Fibroblast of villous mesenchyme (primary cell): ENCODE results near the gene HAUS5. TPM values are rescaled to one million over a fixed set of nuclear protein-coding genes. Genes with fewer than 3 reads are reported as not detected.

Source experiments
- DNase-seq: peaks from one replicate; pipeline ENCODE4 v3.0.0-alpha.2; 2010; ENCODE audit warnings: low read depth
- H3K4me3 ChIP-seq: 2 replicates; pipeline ENCODE4 v1.5.1; 2011; ENCODE audit warnings: low read depth, mild to moderate bottlenecking, low read length
- CTCF ChIP-seq: IDR thresholded peaks from 2 replicates; pipeline ENCODE4 v1.5.1; 2012; ENCODE audit warnings: low read depth, mild to moderate bottlenecking, low read length; ENCODE audit not compliant: insufficient read depth
- total RNA-seq: library from RNA; depleted of rRNA; stranded (reverse); fragments of >200 nt; gene quantifications from 2 replicates; pipeline ENCODE4 v1.2.3, GENCODE V29; 2012

Gene HAUS5
- total RNA-seq, 1 donor = 6.5 TPM

- no peak overlapping the region for H3K4me3 ChIP-seq
- TF ChIP-seq CTCF = no peak
Observed at GRCh38 chr19:35669566-35669965, 57.0 kb downstream of the HAUS5 start.

DNA sequence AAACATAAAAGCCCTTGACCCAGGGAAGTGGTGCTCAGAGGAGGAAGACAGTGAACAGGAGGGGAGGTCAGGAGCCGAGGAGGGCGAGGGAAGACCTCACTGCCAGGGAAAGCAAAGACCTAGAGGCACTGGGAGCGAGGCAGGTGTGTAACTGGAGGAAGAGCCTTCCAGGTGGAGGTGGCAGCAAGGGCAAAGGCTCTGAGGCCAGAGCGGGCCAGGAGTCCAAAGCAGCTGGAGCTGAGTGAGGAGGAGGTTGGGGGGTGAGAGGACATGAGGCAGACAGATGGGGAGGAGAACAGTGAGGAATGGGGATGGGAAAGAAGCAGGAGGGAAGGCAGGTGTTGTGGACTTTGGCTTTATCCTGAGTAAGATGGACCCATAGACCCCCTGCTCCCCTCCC lies 57.4 kb downstream of the HAUS5 start:
- no peak for DNase-seq
- TF ChIP-seq CTCF = no peak
- no peak overlapping the region for H3K4me3 ChIP-seq

More at GRCh38 chr19:35669566-35669965, 57.0 kb downstream of the HAUS5 start:
- DNase-seq = no peak

DNA sequence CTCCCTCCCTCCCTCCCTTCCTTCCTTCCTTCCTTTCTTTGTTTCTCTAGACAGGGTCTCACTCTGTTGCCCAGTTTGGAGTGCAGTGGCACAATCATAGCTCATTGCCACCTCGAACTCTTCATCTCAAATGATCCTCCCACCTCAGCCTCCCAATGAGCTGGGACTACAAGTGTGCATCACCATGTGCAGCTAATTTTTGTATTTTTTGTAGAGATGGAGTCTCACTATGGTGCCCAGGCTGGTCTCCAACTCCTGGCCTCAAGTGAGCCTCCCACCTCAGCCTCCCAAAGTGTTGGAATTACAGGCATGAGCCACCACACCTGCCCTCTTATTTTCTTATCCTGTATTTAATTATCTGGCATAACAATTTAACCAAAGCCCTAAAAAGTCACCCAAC lies 58.2 kb downstream of the HAUS5 start:
- no peak overlapping the region for H3K4me3 ChIP-seq
- no peak for TF ChIP-seq CTCF
- no peak for DNase-seq

- no peak for TF ChIP-seq CTCF
- DNase-seq = peak; percentile 2
- no peak overlapping the region for H3K4me3 ChIP-seq
Observed at GRCh38 chr19:35671818-35672217, 59.3 kb downstream of the HAUS5 start.

DNA sequence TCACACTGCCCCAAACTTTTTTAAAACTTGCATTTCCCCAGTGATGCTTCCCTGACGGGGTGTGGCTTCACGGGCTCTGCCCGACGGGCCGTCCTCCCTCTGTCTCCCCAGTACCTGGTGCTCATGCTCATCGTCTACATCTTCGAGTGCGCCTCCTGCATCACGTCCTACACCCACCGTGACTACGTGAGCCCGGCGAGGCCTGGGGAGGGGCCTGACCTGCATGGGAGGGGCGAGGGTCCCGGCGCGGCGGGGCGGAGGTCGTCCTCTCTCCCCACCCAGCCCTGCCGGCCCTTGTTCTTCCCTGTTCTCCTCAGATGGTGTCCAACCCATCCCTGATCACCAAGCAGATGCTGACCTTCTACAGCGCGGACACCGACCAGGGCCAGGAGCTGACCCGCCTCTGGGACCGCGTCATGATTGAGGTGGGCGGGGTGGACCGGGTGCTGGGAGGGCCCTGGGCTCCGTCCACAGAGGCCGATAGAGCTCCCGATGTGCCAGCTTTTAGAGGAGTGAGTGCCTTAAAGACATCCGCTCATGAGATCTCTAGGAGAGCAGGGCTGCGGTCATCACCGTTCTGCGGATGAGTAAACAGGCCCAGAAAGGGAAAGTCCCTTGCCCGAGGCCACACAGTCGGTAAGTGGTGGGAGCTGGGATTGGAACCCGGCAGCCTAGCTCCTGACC lies 60.7 kb downstream of the HAUS5 start:
- DNase-seq = peak; percentile 57

More for the DNA sequence above, 60.7 kb downstream of the HAUS5 start:
- H3K4me3 ChIP-seq = peak overlapping the region; percentile 58
- no peak for TF ChIP-seq CTCF

Other genes starting within 250 kb of the HAUS5 start
- not detected in 2 replicates for gene GPR42, start 241.7 kb upstream of the HAUS5 start, total RNA-seq
- gene FFAR2, start 164.5 kb upstream of the HAUS5 start, total RNA-seq = not detected in 2 replicates
- gene KRTDAP, start 122.3 kb upstream of the HAUS5 start, total RNA-seq = not detected in 2 replicates
- gene DMKN, start 99.1 kb upstream of the HAUS5 start, total RNA-seq = 0.97 and 2.2 TPM in 2 replicates
- gene SBSN, start 84.4 kb upstream of the HAUS5 start, total RNA-seq = under 0.01 TPM in 1 of 2 replicates, not detected in the other
- not detected in 2 replicates for gene GAPDHS, start 79.3 kb upstream of the HAUS5 start, total RNA-seq
- gene TMEM147, start 67.1 kb upstream of the HAUS5 start, total RNA-seq = 77.3 and 81.2 TPM in 2 replicates
- not detected in 2 replicates for gene ATP4A, start 49.1 kb upstream of the HAUS5 start, total RNA-seq
- gene PMIS2, start 26.6 kb upstream of the HAUS5 start, total RNA-seq = not detected in 2 replicates
- gene RBM42, start 16.3 kb downstream of the HAUS5 start, total RNA-seq = 41.0 and 54.1 TPM in 2 replicates
- under 0.01 and 0.86 TPM in 2 replicates for gene ETV2, start 29.0 kb downstream of the HAUS5 start, total RNA-seq
- gene COX6B1, start 35.6 kb downstream of the HAUS5 start, total RNA-seq = 165 and 215 TPM in 2 replicates
- gene UPK1A, start 53.8 kb downstream of the HAUS5 start, total RNA-seq = not detected in 2 replicates
- not detected in 2 replicates for gene ZBTB32, start 91.8 kb downstream of the HAUS5 start, total RNA-seq
- 5.6 and 7.4 TPM in 2 replicates for gene KMT2B, start 105.3 kb downstream of the HAUS5 start, total RNA-seq
- 0.43 and 0.64 TPM in 2 replicates for gene IGFLR1, start 129.7 kb downstream of the HAUS5 start, total RNA-seq
- 4.7 and 5.8 TPM in 2 replicates for gene U2AF1L4, start 132.7 kb downstream of the HAUS5 start, total RNA-seq
- 14.7 and 18.7 TPM in 2 replicates for gene PSENEN, start 132.9 kb downstream of the HAUS5 start, total RNA-seq
- gene LIN37, start 135.8 kb downstream of the HAUS5 start, total RNA-seq = 13.8 and 14.2 TPM in 2 replicates
- 20.7 and 44.8 TPM in 2 replicates for gene HSPB6, start 144.3 kb downstream of the HAUS5 start, total RNA-seq
- gene PROSER3, start 145.4 kb downstream of the HAUS5 start, total RNA-seq = 8.7 and 9.5 TPM in 2 replicates
- gene ARHGAP33, start 162.8 kb downstream of the HAUS5 start, total RNA-seq = 1.7 and 2.3 TPM in 2 replicates
- gene PRODH2, start 200.1 kb downstream of the HAUS5 start, total RNA-seq = not detected in 2 replicates
- not detected in 2 replicates for gene NPHS1, start 239.8 kb downstream of the HAUS5 start, total RNA-seq
- under 0.01 TPM in 1 of 2 replicates, not detected in the other for gene KIRREL2, start 244.2 kb downstream of the HAUS5 start, total RNA-seq